ENCODE data around the gene LSAMP. TPM values are rescaled to one million over a fixed set of nuclear protein-coding genes. Genes with fewer than 3 reads are reported as not detected.

LSAMP gene
- total and polyA plus RNA-seq, 9 of the 15 experiments (the other 6 are each of a cell fraction or from before 2014, with no cell fraction given): 0.09 to 0.11 TPM; not detected in 7

GRCh38 chr3:116198087-116198486 is 247.2 kb downstream of the LSAMP start:
- POLR2A ChIA-PET: no interaction called here
- CTCF ChIA-PET (ENCODE audit: low intra/inter-chr PET ratio): no interaction called here
- no peak for DNase-seq (ENCODE audit: extremely low read depth in 1 of 4, low spot score in 3 of 4)

More at GRCh38 chr3:116198087-116198486, 247.2 kb downstream of the LSAMP start:
- no peaks in the 10 kb centered on the region for H3K4me1 ChIP-seq (replicated peaks in 1 of 2; ENCODE audit: control insufficient read depth in 2 of 2, insufficient read depth in 2 of 2, low read length in 2 of 2)
- H3K4me2 ChIP-seq (ENCODE audit: insufficient read depth, low read length): no peak overlapping the region
- TF ChIP-seq TEAD4 (IDR thresholded peaks at IDR 0.05; ENCODE audit: low read length) (no peak), TEAD4 (CRISPR knock-in tag; IDR thresholded peaks at IDR 0.05; ENCODE audit: borderline replicate concordance) (no peak), LARP7 (IDR thresholded peaks at IDR 0.05) (no peak), SRSF7 (optimal IDR thresholded peaks at IDR 0.05; ENCODE audit: low read depth, low read length) (no peak), SREBF2 (CRISPR knock-in tag; IDR thresholded peaks at IDR 0.05) (no peak), MED1 (CRISPR knock-in tag; IDR thresholded peaks at IDR 0.05; ENCODE audit: borderline replicate concordance) (no peak), ZNF282 (CRISPR knock-in tag; IDR thresholded peaks at IDR 0.05) (no peak), ZNF449 (CRISPR knock-in tag; IDR thresholded peaks at IDR 0.05) (no peak), ZNF584 (CRISPR knock-in tag; IDR thresholded peaks at IDR 0.05; ENCODE audit: low read depth) (no peak), HCFC1 (IDR thresholded peaks at IDR 0.05; ENCODE audit: low read depth, low read length) (no peak), TAF1 (IDR thresholded peaks at IDR 0.05; ENCODE audit: control insufficient read depth, extremely low read depth, insufficient read depth, low read length, severe bottlenecking) (no peak), HBP1 (CRISPR knock-in tag; IDR thresholded peaks at IDR 0.05) (no peak), USF2 (CRISPR knock-in tag; IDR thresholded peaks at IDR 0.05) (no peak), ZNF140 (CRISPR knock-in tag; IDR thresholded peaks at IDR 0.05) (no peak), SMARCC2 (IDR thresholded peaks at IDR 0.05; ENCODE audit: low read depth) (no peak), DLX4 (CRISPR knock-in tag; IDR thresholded peaks at IDR 0.05) (no peak), BRD4 (IDR thresholded peaks at IDR 0.05) (no peak), MTA2 (IDR thresholded peaks at IDR 0.05; ENCODE audit: low read depth) (no peak), ZNF699 (CRISPR knock-in tag; IDR thresholded peaks at IDR 0.05; ENCODE audit: insufficient replicate concordance) (no peak)
- no peaks in the 10 kb centered on the region for H3K9me1 ChIP-seq (ENCODE audit: control insufficient read depth, insufficient read depth, low read length)
- no peaks in the 10 kb centered on the region for H3K79me2 ChIP-seq (ENCODE audit: control insufficient read depth, insufficient read depth, low read length)
- H3K4me3 ChIP-seq: no peak overlapping the region
- no peak overlapping the region for H2AFZ ChIP-seq (ENCODE audit: low read depth, low read length)
- WGBS (ENCODE audit: insufficient coverage, low coverage, missing lambda C conversion rate): 0% methylated on average over 2 of the region's 2 CpGs
- H3K9me3 ChIP-seq (replicated peaks; ENCODE audit: control insufficient read depth, insufficient read depth, low read depth, low read length): no peaks in the 10 kb centered on the region
- no TSS peak for BruUV-seq (replicated peaks)
- H3K9ac ChIP-seq (ENCODE audit: insufficient read depth in 1 of 2, low read depth in 2 of 2, low read length in 2 of 2): no peak overlapping the region
- no peak for ATAC-seq
- FAIRE-seq: no peak
- no peaks in the 10 kb centered on the region for H4K20me1 ChIP-seq (replicated peaks; ENCODE audit: control insufficient read depth, insufficient read depth, low read length)
- intact Hi-C loops (cut with micrococcal nuclease) (no loop called here), in situ Hi-C loops (cut with MboI) (no loop called here)
- H3K27ac ChIP-seq (ENCODE audit: extremely low read depth, low read depth, low read length): no peak overlapping the region
- no peaks in the 10 kb centered on the region; a peak in 1 of 5 replicates for H3K27me3 ChIP-seq (ENCODE audit: control insufficient read depth in 2 of 2, insufficient read depth in 2 of 2, low read length in 2 of 2)
- no peaks in the 10 kb centered on the region for H3K36me3 ChIP-seq (ENCODE audit: control insufficient read depth, insufficient read depth, low read length)
